ENCODE data around the gene NAALAD2. TPM values are rescaled to one million over a fixed set of nuclear protein-coding genes. Genes with fewer than 3 reads are reported as not detected.
A peak's percentile ranks its signal among the peaks of the same experiment; 100 is the strongest.
"Not testable (repeated sequence)": the region's sequence is repeated elsewhere in the genome, so short reads cannot be mapped to it uniquely, and the experiment has no call there.

The NAALAD2 gene
- total RNA-seq, result not detected in 2 replicates

DNA sequence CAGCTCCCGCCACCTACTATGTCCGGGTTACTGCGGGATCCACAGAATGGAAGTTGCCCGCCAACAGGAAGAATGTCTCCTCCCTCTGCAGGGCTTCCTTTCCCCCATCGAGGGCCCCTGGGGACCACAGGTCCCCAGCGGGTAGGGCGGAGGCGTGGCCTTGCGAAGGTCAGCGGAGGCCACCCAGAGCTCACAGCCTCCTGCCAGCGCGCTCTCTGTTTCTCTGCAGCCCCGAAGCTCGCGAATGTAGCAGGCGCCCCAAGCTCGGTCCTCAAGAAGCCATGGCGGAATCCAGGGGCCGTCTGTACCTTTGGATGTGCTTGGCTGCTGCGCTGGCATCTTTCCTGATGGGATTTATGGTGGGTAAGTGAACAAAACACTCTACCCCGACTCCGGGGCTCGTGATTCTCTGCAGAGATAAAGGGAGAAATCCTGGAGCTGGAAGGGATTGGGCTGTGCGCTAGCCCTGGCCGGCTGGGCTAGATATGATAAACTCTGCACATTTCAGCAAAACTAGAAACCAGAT lies at the start of gene NAALAD2:
Gene NAALAD2, plus strand, starts transcription at position 186 of the 526 bp plus-strand sequence. Its CDS starts 96 bp downstream, at position 282.
- intact Hi-C loops (cut with micrococcal nuclease), result no loop called here
- H3K27me3 Mint-ChIP-seq, result peaks cover 53% of the 10 kb centered on the region
- no peak for DNase-seq
- peaks cover 11% of the 10 kb centered on the region for H3K4me1 Mint-ChIP-seq
- H3K36me3 Mint-ChIP-seq (ENCODE audit: low read depth), result no peaks in the 10 kb centered on the region
- H3K27ac Mint-ChIP-seq, result no peak within 1 kb of the TSS
- peak within 1 kb of the TSS; percentile 71 for H3K4me3 Mint-ChIP-seq
- H3K9me3 Mint-ChIP-seq, result no peaks in the 10 kb centered on the region

DNA sequence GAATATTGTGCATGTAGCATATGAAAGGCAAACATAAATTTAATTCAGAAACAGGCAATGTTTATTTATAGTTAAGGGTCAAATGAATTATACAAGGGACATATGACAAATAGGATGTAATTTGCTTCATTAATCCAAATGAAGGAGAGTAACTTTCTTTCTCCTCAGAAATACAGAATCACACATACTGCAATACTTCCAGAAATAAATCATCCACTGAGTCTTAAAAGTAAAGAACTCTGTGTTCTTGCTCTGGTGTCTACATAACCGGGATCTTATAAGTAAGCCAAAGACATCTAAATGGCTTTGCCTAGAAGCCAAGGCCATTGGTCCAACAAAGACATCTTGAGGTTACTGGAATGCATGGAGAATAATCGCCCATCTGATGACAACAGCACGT lies 48.8 kb upstream of the NAALAD2 start, which contains the start of gene UBTFL1:
Gene UBTFL1, plus strand, starts transcription at position 301 of the 400 bp plus-strand sequence. Its CDS starts 0 bp downstream, at position 301.
- intact Hi-C loops (cut with micrococcal nuclease); H3K4me1 Mint-ChIP-seq; H3K27me3 Mint-ChIP-seq; H3K4me3 Mint-ChIP-seq; H3K27ac Mint-ChIP-seq; H3K36me3 Mint-ChIP-seq (ENCODE audit: low read depth); H3K9me3 Mint-ChIP-seq; DNase-seq: not testable (repeated sequence)

DNA sequence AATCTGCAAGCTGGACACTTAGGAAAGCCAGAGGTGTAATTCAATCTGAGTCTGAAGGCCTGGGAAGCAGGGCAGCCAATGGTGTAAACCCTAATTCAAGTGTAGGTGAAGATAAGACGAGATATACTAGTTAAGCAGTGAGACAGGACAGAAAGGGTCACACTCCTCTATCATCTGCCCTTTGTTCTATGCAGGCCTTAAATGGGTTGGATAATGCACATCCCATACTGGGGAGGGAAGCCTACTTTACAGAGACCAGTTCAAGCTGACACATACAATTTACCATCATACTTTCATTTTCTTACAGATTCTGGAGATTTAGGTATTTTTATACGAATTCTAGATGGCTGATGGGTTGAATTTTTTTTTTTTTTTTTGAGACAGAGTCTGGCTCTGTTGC lies 45.7 kb upstream of the NAALAD2 start:
- H3K27me3 Mint-ChIP-seq; H3K4me3 Mint-ChIP-seq; H3K27ac Mint-ChIP-seq; DNase-seq; intact Hi-C loops (cut with micrococcal nuclease); H3K9me3 Mint-ChIP-seq; H3K36me3 Mint-ChIP-seq (ENCODE audit: low read depth); H3K4me1 Mint-ChIP-seq: not testable (repeated sequence)

DNA sequence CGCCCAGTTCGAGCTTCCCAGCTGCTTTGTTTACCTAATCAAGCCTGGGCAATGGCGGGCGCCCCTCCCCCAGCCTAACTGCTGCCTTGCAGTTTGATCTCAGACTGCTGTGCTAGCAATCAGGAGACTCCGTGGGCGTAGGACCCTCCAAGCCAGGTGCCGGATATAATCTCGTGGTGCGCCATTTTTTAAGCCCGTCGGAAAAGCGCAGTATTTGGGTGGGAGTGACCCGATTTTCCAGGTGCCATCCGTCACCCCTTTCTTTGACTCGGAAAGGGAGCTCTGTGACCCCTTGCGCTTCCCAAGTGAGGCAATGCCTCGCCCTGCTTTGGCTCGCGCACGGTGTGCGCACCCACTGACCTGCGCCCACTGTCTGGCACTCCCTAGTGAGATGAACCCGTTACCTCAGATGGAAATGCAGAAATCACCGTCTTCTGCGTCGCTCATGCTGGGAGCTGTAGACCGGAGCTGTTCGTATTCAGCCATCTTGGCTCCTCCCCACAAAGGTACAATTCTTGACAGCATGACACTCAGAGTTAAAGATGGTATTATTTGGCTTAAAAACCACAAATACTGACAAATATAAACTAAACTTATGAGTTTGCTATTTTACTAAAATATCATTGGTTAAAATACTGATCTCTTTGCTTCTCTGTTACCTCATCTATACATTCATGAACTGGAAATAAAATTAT lies 39.1 kb upstream of the NAALAD2 start:
- H3K27ac Mint-ChIP-seq; H3K9me3 Mint-ChIP-seq; H3K36me3 Mint-ChIP-seq (ENCODE audit: low read depth); intact Hi-C loops (cut with micrococcal nuclease); H3K4me3 Mint-ChIP-seq; H3K27me3 Mint-ChIP-seq; DNase-seq; H3K4me1 Mint-ChIP-seq: not testable (repeated sequence)

DNA sequence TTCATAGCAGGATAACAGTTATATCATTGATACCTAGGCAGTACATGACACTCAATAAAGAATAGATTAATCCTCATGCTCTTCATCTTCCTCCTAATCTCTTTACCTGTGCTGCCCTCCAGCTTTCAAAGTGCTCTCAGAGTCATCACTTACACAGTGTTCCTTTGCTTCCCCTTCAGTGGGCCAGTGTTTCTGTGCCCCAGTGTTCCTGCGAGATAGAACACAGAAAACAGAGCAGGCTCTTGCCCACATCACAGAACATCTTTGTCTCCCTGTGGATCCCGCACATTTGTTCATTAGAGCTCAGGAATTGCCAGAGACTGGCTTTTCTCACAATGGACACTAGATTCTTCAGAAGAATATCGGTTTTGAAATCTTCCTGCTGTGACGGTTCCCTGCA lies 36.2 kb upstream of the NAALAD2 start:
- H3K4me1 Mint-ChIP-seq, result peaks cover 10% of the 10 kb centered on the region
- H3K27ac Mint-ChIP-seq; H3K36me3 Mint-ChIP-seq (ENCODE audit: low read depth); H3K9me3 Mint-ChIP-seq; H3K27me3 Mint-ChIP-seq; intact Hi-C loops (cut with micrococcal nuclease); DNase-seq; H3K4me3 Mint-ChIP-seq: not testable (repeated sequence)

DNA sequence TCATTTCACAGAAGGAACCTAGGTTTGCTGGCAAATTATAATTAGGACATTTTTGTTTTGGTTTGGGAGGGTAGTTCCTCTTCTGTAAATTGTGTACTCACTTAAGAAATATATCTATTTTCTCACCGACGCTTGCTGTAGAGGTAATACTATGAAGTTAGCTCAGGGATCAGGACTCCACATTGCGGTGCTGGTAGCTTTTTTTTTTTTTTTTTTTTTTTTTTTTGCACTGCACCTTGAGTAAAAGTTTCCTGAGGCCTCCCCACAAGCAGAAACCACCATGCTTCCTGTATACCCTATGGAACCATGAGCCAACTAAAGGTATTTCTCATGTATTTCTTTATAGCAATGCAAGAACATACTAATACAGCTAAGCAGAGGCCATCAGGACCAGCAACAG lies 34.0 kb upstream of the NAALAD2 start:
- intact Hi-C loops (cut with micrococcal nuclease), result no loop called here
- Mint-ChIP-seq H3K9me3 (no peaks in the 10 kb centered on the region), H3K27me3 (no peaks in the 10 kb centered on the region), H3K27ac (peak overlapping the region; percentile 4), H3K36me3 (ENCODE audit: low read depth) (no peaks in the 10 kb centered on the region), H3K4me1 (peaks cover 10% of the 10 kb centered on the region), H3K4me3 (no peak overlapping the region)
- DNase-seq, result no peak

DNA sequence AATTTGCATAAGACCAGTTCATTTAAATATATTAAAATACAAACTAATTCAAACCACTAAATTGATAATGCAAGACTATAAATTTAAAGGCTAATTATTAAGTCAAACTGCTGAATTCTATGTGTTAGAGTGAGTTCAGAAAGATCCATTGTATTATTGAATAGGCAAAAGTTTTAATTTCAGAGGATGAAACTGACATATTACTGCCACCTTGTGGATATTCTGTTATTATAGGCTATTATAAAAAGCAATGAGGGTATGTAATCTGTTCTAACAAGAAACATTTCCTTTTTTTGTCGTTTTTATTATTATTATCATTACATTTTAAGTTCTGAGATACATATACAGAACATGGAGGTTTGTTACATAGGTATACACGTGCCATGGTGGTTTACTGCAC lies 20.9 kb upstream of the NAALAD2 start:
- H3K27ac Mint-ChIP-seq, result no peak overlapping the region
- H3K36me3 Mint-ChIP-seq (ENCODE audit: low read depth), result no peaks in the 10 kb centered on the region
- no peak overlapping the region for H3K4me3 Mint-ChIP-seq
- H3K9me3 Mint-ChIP-seq, result no peaks in the 10 kb centered on the region
- intact Hi-C loops (cut with micrococcal nuclease), result loop anchor here (10.0 kb wide), 1 partner anchor 1019 kb away; no protein-coding TSS in a partner anchor
- no peak for DNase-seq
- H3K27me3 Mint-ChIP-seq, result no peaks in the 10 kb centered on the region
- H3K4me1 Mint-ChIP-seq, result no peaks in the 10 kb centered on the region

DNA sequence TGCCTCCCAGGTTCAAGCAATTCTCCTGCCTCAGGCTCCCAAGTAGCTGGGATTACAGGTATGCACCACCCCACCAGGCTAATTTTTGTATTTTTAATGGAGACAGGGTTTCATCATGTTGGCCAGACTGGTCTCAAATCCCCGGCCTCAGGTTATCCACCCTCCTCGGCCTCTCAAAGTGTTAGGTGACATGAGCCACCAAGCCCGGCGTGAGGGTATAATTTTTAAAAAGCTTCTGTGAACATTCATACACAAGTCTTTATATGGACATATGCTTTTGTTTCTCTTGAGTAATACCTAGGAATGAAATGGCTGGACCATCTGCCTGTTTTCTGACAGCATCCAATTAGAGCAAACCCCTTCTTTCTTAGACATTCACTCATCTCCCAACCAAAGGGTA lies 14.3 kb upstream of the NAALAD2 start:
- H3K9me3 Mint-ChIP-seq, result no peaks in the 10 kb centered on the region
- intact Hi-C loops (cut with micrococcal nuclease), result no loop called here
- no peaks in the 10 kb centered on the region for H3K27me3 Mint-ChIP-seq
- DNase-seq, result no peak
- no peaks in the 10 kb centered on the region for H3K36me3 Mint-ChIP-seq (ENCODE audit: low read depth)
- no peak overlapping the region for H3K27ac Mint-ChIP-seq
- H3K4me3 Mint-ChIP-seq, result no peak overlapping the region
- H3K4me1 Mint-ChIP-seq, result no peaks in the 10 kb centered on the region

DNA sequence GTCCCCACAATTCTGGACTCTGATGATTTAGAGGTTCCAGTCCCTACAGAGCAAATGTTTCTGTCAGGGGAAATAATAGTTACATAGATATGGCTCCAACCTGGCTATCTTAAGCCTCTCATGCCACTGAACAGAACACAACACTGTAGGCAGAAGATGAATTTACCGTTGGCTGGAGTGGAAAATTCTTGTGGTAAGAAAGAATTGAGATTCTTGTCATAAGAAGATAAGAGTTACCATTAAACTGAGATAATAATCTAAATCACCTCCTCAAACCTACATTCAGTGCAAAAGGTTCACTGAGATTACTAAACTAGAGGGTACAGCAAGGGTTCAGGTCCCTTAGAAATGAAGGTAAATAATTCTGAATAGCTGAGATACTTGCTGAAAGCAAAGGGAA lies 10.1 kb upstream of the NAALAD2 start:
- Mint-ChIP-seq H3K4me3 (no peak overlapping the region), H3K36me3 (ENCODE audit: low read depth) (no peaks in the 10 kb centered on the region), H3K27ac (no peak overlapping the region), H3K4me1 (no peaks in the 10 kb centered on the region), H3K9me3 (no peaks in the 10 kb centered on the region), H3K27me3 (no peaks in the 10 kb centered on the region)
- DNase-seq, result no peak
- intact Hi-C loops (cut with micrococcal nuclease), result no loop called here

DNA sequence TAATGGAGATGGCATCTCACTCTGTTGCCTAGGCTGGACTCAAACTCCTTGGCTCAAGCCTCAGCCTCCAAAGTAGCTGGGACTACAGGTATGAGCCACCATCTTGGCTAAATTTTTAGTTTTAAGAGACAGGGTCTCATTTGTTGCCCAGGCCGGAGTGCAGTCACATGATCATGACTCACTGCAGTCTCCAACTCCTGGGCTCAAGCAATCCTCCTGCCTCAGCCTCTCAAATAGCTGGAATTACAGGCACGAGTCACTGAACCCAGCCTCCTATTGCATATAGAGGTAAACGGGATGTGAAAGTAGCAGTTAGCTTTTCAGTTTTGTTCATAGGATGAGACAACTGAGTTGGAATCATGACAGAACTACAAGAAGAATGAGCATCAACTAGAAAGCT lies 9.5 kb upstream of the NAALAD2 start:
- Mint-ChIP-seq H3K4me1 (no peaks in the 10 kb centered on the region), H3K4me3 (no peak overlapping the region), H3K27ac (no peak overlapping the region), H3K27me3 (peaks cover 2% of the 10 kb centered on the region), H3K36me3 (ENCODE audit: low read depth) (no peaks in the 10 kb centered on the region), H3K9me3 (no peaks in the 10 kb centered on the region)
- intact Hi-C loops (cut with micrococcal nuclease), result no loop called here
- DNase-seq, result no peak

DNA sequence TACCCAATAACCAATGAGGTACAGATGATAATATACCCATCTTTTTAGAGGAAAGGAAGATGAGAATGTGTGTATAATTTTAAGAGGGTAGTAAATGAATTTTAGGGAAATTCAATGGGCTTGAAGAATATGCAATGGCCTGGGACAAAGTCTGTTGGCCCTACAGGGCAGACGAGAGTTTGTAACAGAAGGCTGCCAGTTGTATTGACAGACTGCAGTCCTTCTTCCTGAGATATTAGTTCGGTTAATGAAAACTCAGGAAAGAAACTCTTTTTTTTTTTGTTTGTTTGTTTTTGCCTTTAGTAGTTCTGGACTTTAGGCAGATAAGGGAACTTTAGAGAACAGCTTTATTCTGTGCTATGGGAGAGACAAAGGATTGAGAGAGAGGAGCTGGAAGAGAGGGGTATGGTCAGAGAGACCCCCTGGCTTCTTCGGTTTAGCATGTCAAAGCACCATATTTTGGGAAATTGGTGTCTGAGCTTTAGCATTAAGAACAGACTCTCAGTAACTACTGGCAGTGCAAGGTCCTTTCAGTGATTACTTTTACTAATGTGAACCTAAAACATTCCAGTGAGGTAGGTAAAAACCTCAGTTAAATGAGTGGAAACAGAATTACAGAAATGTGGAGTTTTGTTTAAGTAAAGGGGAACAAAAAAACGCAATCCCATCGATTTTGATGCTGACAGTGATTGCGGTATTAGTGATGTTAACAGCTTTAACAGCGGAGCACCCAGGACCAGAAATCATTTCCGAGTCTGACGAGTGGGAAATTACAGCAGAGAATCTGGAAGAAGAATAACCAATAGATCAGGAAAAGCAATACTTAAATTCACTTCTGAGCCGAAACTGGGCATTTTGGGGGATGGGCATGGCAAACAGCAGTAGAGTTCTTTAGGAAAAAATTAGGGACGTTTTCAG lies 644 bp upstream of the NAALAD2 start:
- Mint-ChIP-seq H3K36me3 (ENCODE audit: low read depth) (no peaks in the 10 kb centered on the region), H3K27ac (no peak overlapping the region), H3K4me3 (peak overlapping the region; percentile 71), H3K27me3 (peaks cover 53% of the 10 kb centered on the region), H3K4me1 (peaks cover 11% of the 10 kb centered on the region), H3K9me3 (no peaks in the 10 kb centered on the region)
- no peak for DNase-seq
- intact Hi-C loops (cut with micrococcal nuclease), result no loop called here

DNA sequence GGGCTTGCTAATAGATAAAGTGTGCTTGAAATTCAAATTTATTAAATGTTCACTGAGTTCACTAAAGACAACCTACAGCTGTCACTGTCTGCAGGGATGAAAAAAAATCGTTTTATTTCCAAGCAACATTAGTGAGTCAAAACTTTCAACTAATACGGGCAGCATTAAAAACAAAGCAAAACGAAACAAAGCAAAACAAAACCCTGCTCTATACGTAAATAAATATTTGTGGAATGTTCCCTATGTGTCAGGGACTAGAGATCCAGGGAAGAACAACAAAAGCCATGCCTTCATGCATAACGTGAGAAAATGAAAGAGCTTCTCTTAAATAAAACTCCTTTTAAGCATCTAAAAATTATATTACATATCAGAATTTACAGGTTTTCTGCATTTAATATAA lies 553 bp downstream of the NAALAD2 start:
- H3K27ac Mint-ChIP-seq, result no peak overlapping the region
- H3K27me3 Mint-ChIP-seq, result peaks cover 50% of the 10 kb centered on the region
- H3K36me3 Mint-ChIP-seq (ENCODE audit: low read depth), result no peaks in the 10 kb centered on the region
- peaks cover 11% of the 10 kb centered on the region for H3K4me1 Mint-ChIP-seq
- intact Hi-C loops (cut with micrococcal nuclease), result no loop called here
- peak overlapping the region; percentile 71 for H3K4me3 Mint-ChIP-seq
- H3K9me3 Mint-ChIP-seq, result no peaks in the 10 kb centered on the region
- no peak for DNase-seq

DNA sequence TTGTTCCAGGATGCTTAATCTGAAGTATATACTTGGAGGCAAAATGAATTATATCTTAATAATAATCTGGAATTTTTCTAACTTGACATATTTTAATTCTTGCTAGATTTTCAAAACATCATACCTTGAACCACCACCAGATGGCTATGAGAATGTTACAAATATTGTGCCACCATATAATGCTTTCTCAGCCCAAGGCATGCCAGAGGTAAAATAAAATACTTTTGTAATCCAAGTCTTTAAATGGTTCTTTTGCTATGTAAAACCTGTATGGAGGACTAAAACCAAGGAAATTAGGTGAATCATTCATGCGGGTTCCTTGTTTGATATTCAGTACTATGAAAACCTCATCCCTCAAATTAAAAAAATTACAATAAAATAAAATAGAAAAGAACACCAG lies 14.4 kb downstream of the NAALAD2 start:
- H3K9me3 Mint-ChIP-seq, result no peaks in the 10 kb centered on the region
- no peaks in the 10 kb centered on the region for H3K36me3 Mint-ChIP-seq (ENCODE audit: low read depth)
- H3K27me3 Mint-ChIP-seq, result peaks cover 4% of the 10 kb centered on the region
- DNase-seq, result no peak
- H3K4me1 Mint-ChIP-seq, result no peaks in the 10 kb centered on the region
- H3K4me3 Mint-ChIP-seq, result no peak overlapping the region
- no peak overlapping the region for H3K27ac Mint-ChIP-seq
- intact Hi-C loops (cut with micrococcal nuclease), result no loop called here

DNA sequence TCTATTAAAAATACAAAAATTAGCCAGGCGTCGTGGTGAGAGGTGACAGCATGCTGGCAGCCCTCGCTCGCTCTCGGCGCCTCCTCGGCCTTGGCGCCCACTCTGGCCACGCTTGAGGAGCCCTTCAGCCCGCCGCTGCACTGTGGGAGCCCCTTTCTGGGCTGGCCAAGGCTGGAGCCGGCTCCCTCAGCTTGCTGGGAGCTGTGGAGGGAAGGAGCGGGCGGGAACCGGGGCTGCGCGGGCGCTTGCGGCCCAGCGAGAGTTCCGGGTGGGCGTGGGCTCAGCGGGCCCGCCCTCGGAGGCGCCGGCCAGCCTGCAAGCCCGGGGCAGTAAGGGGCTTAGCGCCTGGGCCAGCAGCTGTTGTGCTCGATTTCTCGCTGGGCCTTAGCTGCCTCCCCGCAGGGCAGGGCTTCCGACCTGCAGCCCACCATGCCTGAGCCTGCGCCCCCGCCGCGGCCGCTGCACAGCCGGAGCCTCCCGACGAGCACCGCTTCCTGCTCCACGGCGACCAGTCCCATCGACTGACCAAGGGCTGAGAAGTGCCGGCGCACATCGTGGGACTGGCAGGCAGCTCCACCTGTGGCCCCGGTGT lies 32.6 kb downstream of the NAALAD2 start:
- DNase-seq; H3K27me3 Mint-ChIP-seq; H3K36me3 Mint-ChIP-seq (ENCODE audit: low read depth); H3K4me1 Mint-ChIP-seq; H3K9me3 Mint-ChIP-seq; H3K27ac Mint-ChIP-seq; H3K4me3 Mint-ChIP-seq; intact Hi-C loops (cut with micrococcal nuclease): not testable (repeated sequence)
